ENCODE data around the gene COL18A1.

DNA sequence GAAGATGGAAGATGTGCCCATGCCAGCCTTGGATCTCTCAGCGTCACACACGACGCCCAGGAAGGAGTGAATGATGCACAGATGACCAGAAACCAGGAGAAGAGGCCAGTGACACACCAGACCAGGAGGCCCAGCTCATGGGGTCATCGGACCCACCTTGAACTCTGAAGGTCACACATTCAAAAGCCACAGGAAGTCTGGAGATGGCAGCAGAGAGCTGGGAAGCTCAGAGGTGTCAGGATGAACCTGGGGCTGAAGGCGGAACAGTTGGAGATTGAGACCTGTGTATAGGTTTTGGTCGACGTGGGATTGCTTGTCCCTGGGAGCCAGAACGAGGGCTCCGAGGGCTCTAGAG is 93.7 kb downstream of the COL18A1 start:
- no peak for TF ChIP-seq CTBP1 (IDR thresholded peaks at IDR 0.05; ENCODE audit: borderline replicate concordance)
- TF ChIP-seq ELF4 (IDR thresholded peaks at IDR 0.05): no peak
- no peak for TF ChIP-seq ZNF384 (IDR thresholded peaks at IDR 0.05)
- no peak for TF ChIP-seq FOXA1 (IDR thresholded peaks at IDR 0.05)
- TF ChIP-seq SP1 (IDR thresholded peaks at IDR 0.05): no peak
- no peak for TF ChIP-seq NFRKB (IDR thresholded peaks at IDR 0.05)
- TF ChIP-seq BHLHE40 (IDR thresholded peaks at IDR 0.05; ENCODE audit: borderline replicate concordance): no peak
- TF ChIP-seq FOXM1 (IDR thresholded peaks at IDR 0.05; ENCODE audit: borderline replicate concordance): no peak
- TF ChIP-seq ARNT (IDR thresholded peaks at IDR 0.05): no peak
- TF ChIP-seq SUZ12 (IDR thresholded peaks at IDR 0.05): no peak
- TF ChIP-seq LEF1 (IDR thresholded peaks at IDR 0.05; ENCODE audit: borderline replicate concordance): no peak
- no peak for TF ChIP-seq HDGF (IDR thresholded peaks at IDR 0.05; ENCODE audit: borderline replicate concordance)
- TF ChIP-seq, protein P1, sequence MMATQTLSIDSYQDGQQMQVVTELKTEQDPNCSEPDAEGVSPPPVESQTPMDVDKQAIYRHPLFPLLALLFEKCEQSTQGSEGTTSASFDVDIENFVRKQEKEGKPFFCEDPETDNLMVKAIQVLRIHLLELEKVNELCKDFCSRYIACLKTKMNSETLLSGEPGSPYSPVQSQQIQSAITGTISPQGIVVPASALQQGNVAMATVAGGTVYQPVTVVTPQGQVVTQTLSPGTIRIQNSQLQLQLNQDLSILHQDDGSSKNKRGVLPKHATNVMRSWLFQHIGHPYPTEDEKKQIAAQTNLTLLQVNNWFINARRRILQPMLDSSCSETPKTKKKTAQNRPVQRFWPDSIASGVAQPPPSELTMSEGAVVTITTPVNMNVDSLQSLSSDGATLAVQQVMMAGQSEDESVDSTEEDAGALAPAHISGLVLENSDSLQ (IDR thresholded peaks at IDR 0.05): no peak
- TF ChIP-seq TARDBP (IDR thresholded peaks at IDR 0.05): no peak

All from HEK293T (cell line).